ENCODE results near the gene C12orf42. TPM values are rescaled to one million over a fixed set of nuclear protein-coding genes. Genes with fewer than 3 reads are reported as not detected.

The C12orf42 gene
- total and polyA plus RNA-seq, 10 of the 15 experiments (the other 5 are each of a cell fraction or from before 2014, with no cell fraction given), result 1.4 to 7.0 (median 2.4) TPM

DNA sequence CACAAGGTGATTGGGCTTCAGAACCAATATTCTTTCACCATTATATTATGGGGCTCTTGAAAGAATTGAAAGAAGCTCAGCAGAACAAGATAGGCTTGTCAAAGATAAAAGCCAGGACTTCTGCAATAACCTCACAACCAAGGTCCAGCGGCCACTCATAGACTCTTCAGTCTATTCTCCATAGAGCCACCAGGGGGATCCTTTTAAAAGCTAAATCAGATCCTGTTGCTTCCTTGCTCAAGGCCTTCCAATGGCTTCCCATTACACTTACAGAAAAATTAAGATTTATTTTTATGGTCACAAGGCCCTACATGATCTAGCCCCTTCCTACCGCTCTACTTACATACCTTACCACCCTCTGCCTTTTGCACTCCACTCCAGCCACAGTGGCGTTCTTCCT, 169.6 kb downstream of the C12orf42 start:
- peak; percentile 65 for ATAC-seq
- Histone ChIP-seq H3K27me3 (replicated peaks in 1 of 2; ENCODE audit: control insufficient read depth in 2 of 2, insufficient read depth in 2 of 2, low read length in 1 of 2) (no peaks in the 10 kb centered on the region), H3K9me3 (replicated peaks; ENCODE audit: control insufficient read depth, insufficient read depth, low read length) (no peaks in the 10 kb centered on the region), H3K4me1 (ENCODE audit: control insufficient read depth, insufficient read depth, low read length) (no peaks in the 10 kb centered on the region), H3K4me3 (no peak overlapping the region), H3K36me3 (ENCODE audit: control insufficient read depth in 2 of 2, insufficient read depth in 2 of 2, low read length in 1 of 2) (no peaks in the 10 kb centered on the region), H4K20me1 (ENCODE audit: control insufficient read depth, insufficient read depth) (no peaks in the 10 kb centered on the region), H2AFZ (ENCODE audit: control insufficient read depth, low read depth, low read length) (no peak overlapping the region), H3K4me2 (ENCODE audit: control insufficient read depth, insufficient read depth) (no peak overlapping the region), H3K9ac (ENCODE audit: control insufficient read depth, insufficient read depth, low read length) (no peak overlapping the region), H3K27ac (ENCODE audit: control insufficient read depth, insufficient read depth) (no peak overlapping the region), H3K79me2 (ENCODE audit: control insufficient read depth, insufficient read depth, low read length) (no peaks in the 10 kb centered on the region)
- POLR2A ChIA-PET, result no interaction called here
- FAIRE-seq, result no peak
- CTCF ChIA-PET, result interaction anchor here (0.6 to 3.3 kb wide), 11 partner anchors 10 to 377 kb away, joined by 3 to 22 read pairs (median 4); no protein-coding TSS in a partner anchor
- WGBS (ENCODE audit: insufficient coverage, insufficient replicate concordance, low lambda C conversion rate, missing lambda C conversion rate), result 48% methylated on average over 3 of the region's 3 CpGs
- RAD21 ChIA-PET (ENCODE audit: unreplicated experiment), result interaction anchor here (0.6 to 3.1 kb wide), 7 partner anchors 13 to 377 kb away, joined by 3 to 13 read pairs (median 3); no protein-coding TSS in a partner anchor
- in situ Hi-C loops (cut with MboI) (no loop called here), intact Hi-C loops (cut with micrococcal nuclease; ENCODE audit: unreplicated experiment) (loop anchor here (1.0 to 2.0 kb wide), 2 partner anchors 222 to 377 kb away; no protein-coding TSS in a partner anchor)
- SMC1A ChIA-PET (ENCODE audit: uncharacterized antibody, unreplicated experiment), result interaction anchor here (0.7 to 3.0 kb wide), 14 partner anchors 9 to 377 kb away, joined by 3 to 23 read pairs (median 4); no protein-coding TSS in a partner anchor
- BruUV-seq (replicated peaks), result no TSS peak
- no peak for DNase-seq (ENCODE audit: low read depth, low spot score)
- no peak for TF ChIP-seq CREM (IDR thresholded peaks at IDR 0.05; ENCODE audit: low read depth)
- no peak for TF ChIP-seq POLR2A (IDR thresholded peaks at IDR 0.05; ENCODE audit: low read depth, low read length)
- no peak for TF ChIP-seq SREBF1 (IDR thresholded peaks at IDR 0.05; ENCODE audit: low read length)
- peak; percentile 74 for TF ChIP-seq SMC3 (IDR thresholded peaks at IDR 0.05; ENCODE audit: borderline replicate concordance, low read length)
- no peak for TF ChIP-seq NRF1 (conservative IDR thresholded peaks at IDR 0.05; ENCODE audit: low read depth, low read length)
- TF ChIP-seq TBL1XR1 (IDR thresholded peaks at IDR 0.05; ENCODE audit: low read depth, low read length), result no peak
- TF ChIP-seq, protein P1, sequence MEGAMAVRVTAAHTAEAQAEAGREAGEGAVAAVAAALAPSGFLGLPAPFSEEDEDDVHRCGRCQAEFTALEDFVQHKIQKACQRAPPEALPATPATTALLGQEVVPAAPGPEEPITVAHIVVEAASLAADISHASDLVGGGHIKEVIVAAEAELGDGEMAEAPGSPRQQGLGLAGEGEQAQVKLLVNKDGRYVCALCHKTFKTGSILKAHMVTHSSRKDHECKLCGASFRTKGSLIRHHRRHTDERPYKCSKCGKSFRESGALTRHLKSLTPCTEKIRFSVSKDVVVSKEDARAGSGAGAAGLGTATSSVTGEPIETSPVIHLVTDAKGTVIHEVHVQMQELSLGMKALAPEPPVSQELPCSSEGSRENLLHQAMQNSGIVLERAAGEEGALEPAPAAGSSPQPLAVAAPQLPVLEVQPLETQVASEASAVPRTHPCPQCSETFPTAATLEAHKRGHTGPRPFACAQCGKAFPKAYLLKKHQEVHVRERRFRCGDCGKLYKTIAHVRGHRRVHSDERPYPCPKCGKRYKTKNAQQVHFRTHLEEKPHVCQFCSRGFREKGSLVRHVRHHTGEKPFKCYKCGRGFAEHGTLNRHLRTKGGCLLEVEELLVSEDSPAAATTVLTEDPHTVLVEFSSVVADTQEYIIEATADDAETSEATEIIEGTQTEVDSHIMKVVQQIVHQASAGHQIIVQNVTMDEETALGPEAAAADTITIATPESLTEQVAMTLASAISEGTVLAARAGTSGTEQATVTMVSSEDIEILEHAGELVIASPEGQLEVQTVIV (IDR thresholded peaks at IDR 0.05; ENCODE audit: borderline replicate concordance, partially characterized antibody), result no peak
- no peak for TF ChIP-seq FOS (IDR thresholded peaks at IDR 0.05; ENCODE audit: borderline replicate concordance, extremely low read depth, insufficient read length)
- TF ChIP-seq, protein P2, sequence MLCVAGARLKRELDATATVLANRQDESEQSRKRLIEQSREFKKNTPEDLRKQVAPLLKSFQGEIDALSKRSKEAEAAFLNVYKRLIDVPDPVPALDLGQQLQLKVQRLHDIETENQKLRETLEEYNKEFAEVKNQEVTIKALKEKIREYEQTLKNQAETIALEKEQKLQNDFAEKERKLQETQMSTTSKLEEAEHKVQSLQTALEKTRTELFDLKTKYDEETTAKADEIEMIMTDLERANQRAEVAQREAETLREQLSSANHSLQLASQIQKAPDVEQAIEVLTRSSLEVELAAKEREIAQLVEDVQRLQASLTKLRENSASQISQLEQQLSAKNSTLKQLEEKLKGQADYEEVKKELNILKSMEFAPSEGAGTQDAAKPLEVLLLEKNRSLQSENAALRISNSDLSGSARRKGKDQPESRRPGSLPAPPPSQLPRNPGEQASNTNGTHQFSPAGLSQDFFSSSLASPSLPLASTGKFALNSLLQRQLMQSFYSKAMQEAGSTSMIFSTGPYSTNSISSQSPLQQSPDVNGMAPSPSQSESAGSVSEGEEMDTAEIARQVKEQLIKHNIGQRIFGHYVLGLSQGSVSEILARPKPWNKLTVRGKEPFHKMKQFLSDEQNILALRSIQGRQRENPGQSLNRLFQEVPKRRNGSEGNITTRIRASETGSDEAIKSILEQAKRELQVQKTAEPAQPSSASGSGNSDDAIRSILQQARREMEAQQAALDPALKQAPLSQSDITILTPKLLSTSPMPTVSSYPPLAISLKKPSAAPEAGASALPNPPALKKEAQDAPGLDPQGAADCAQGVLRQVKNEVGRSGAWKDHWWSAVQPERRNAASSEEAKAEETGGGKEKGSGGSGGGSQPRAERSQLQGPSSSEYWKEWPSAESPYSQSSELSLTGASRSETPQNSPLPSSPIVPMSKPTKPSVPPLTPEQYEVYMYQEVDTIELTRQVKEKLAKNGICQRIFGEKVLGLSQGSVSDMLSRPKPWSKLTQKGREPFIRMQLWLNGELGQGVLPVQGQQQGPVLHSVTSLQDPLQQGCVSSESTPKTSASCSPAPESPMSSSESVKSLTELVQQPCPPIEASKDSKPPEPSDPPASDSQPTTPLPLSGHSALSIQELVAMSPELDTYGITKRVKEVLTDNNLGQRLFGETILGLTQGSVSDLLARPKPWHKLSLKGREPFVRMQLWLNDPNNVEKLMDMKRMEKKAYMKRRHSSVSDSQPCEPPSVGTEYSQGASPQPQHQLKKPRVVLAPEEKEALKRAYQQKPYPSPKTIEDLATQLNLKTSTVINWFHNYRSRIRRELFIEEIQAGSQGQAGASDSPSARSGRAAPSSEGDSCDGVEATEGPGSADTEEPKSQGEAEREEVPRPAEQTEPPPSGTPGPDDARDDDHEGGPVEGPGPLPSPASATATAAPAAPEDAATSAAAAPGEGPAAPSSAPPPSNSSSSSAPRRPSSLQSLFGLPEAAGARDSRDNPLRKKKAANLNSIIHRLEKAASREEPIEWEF (IDR thresholded peaks at IDR 0.05; ENCODE audit: insufficient replicate concordance, low read depth, low read length), result no peak
- TF ChIP-seq, protein P3, sequence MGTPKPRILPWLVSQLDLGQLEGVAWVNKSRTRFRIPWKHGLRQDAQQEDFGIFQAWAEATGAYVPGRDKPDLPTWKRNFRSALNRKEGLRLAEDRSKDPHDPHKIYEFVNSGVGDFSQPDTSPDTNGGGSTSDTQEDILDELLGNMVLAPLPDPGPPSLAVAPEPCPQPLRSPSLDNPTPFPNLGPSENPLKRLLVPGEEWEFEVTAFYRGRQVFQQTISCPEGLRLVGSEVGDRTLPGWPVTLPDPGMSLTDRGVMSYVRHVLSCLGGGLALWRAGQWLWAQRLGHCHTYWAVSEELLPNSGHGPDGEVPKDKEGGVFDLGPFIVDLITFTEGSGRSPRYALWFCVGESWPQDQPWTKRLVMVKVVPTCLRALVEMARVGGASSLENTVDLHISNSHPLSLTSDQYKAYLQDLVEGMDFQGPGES (IDR thresholded peaks at IDR 0.05), result no peak
- TF ChIP-seq SMAD1 (IDR thresholded peaks at IDR 0.05; ENCODE audit: low read depth, partially characterized antibody), result no peak
- no peak for TF ChIP-seq HCFC1 (IDR thresholded peaks at IDR 0.05; ENCODE audit: low read length)
- TF ChIP-seq SUZ12 (IDR thresholded peaks at IDR 0.05; ENCODE audit: unreplicated experiment), result no peak
- no peak for TF ChIP-seq STAT3 (IDR thresholded peaks at IDR 0.05; ENCODE audit: low read depth, low read length)
- peak; percentile 70 for TF ChIP-seq RAD21 (IDR thresholded peaks at IDR 0.05; ENCODE audit: insufficient read depth, low read depth, low read length)
- no peak for TF ChIP-seq BMI1 (IDR thresholded peaks at IDR 0.05; ENCODE audit: borderline replicate concordance)
- no peak for TF ChIP-seq MTA3 (IDR thresholded peaks at IDR 0.05; ENCODE audit: borderline replicate concordance, low read length)
- TF ChIP-seq SMAD5 (IDR thresholded peaks at IDR 0.05; ENCODE audit: low read depth), result no peak
- no peak for TF ChIP-seq NBN (IDR thresholded peaks at IDR 0.05)

All from GM12878 (cell line).